ENCODE data around the gene LSS.
"Not testable (repeated sequence)": the region's sequence is repeated elsewhere in the genome, so short reads cannot be mapped to it uniquely, and the experiment has no call there.

Gene LSS

GRCh38 chr21:46184625-46185555 lies 43.7 kb downstream of the LSS start:
- peak; percentile 58 to 64 for DNase-seq

DNA sequence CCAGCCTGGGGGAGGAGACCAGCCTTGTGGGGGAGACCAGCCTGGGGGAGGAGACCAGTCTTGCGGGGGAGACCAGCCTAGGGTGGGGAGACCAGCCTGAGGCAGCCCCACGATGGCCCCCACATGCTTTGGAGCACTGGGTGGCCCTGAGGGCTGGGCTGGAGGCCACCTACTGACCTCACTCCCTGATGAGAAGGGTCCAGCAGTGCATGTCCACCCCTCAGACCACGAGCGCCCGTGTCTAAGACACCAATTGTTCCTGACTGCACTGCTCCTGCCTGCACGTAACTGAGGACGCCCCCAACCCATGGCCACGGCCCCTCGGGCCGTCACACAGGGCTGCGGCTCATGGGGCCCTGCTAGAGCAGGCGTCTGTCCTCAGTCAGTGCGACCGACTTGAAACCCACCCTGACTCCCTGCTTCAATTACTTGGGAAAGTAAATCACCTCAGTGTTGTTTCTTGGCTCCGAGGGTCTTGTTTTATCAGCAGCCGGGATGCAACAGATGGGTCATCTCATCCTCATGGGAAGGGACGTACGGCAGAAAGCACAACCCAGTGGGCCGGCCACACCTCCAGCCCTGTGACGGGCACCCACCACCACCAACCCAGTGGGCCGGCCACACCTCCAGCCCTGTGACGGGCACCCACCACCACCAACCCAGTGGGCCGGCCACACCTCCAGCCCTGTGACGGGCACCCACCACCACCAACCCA lies 44.5 kb downstream of the LSS start, which contains the start of gene SPATC1L:
SPATC1L (minus strand) TSS at position 550 of the 715 bp plus-strand sequence. CDS start 1,643 bp downstream, outside the sequence.
- peak; percentile 37 to 46 for DNase-seq

DNA sequence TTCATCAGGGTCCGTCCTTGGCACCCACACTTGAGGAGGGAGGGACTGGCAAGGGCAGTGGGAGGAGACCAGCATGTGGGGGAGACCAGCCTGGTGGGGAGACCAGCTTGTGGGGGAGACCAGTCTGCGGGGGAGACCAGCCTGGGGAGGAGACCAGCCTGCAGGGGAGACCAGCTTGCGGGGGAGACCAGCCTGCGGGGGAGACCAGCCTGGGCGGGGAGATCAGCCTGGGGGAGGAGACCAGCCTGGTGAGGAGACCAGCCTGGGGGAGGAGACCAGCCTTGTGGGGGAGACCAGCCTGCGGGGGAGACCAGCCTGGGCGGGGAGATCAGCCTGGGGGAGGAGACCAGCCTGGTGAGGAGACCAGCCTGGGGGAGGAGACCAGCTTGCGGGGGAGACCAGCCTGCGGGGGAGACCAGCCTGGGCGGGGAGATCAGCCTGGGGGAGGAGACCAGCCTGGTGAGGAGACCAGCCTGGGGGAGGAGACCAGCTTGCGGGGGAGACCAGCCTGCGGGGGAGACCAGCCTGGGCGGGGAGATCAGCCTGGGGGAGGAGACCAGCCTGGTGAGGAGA lies 45.2 kb downstream of the LSS start:
- DNase-seq, result not testable (repeated sequence)

DNA sequence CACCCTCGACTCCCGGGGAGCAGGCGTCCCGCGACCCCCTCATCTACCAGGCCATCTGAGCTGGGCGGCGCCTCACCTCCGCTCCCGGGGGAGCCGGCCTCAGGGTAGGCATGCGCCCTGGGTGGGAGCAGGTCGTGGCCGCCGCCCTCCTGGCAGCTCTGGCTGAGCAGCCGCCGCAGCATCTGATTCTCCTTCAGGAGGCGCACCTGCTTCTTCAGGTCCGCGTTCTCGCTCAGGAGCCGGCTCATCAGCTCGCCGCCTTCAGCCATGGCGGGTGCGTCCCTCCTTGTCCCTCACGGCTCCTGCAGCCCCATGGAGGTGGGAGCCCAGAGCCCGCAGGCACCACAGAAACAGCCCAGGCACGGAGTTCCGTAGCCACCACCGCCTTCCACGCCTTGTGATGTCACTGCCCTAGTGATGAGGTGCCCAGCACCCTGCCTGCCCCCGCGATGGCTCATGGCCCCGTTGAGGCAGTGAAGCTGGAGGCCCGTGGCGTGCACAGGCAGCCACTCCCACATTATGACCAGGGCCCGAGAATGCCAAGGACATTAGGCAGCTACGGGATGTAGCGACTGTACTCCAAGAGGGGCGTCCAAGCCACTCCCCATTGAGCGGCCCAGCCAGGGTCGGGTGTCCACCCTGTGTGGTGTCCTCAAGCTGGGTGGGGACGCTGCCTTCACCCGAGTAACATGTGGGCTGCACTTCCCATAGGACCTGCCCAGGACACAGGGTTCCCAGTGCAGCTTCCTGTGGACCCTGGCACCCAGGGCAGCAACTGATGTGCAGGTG lies 45.8 kb downstream of the LSS start:
- DNase-seq, result no peak

DNA sequence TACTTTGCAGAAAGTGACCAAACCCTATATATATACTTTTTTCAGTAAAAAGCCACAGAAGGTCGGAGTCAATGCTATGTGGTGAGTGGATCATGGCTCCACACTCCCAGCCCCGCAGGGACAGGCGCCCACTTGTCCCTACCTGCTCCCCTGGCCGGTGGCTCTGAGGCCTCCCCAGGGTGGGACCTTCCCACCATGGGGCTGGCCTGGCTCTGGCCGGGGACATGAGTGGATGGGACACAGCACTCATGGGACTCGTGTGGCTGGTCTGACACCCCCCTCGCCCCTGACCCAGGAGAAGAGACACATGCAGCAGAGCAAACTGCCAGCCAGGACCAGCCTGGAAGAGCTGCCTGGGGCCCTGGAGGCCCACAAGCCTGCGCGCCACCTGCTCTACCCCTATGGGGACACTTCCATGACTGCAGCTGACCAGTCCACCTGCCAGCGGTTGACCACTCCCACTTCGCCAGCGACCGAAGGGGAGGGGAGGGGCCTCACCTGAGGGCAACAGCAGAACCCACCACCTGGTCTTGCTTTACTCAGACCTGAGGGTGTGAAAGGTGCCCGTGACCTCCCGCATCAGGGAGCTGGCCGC lies 46.5 kb downstream of the LSS start:
- no peak for DNase-seq

- no peak for DNase-seq
Observed at GRCh38 chr21:46181436-46181835, 47.1 kb downstream of the LSS start.

- DNase-seq, result no peak
Observed at GRCh38 chr21:46180778-46181391, 47.7 kb downstream of the LSS start.

DNA sequence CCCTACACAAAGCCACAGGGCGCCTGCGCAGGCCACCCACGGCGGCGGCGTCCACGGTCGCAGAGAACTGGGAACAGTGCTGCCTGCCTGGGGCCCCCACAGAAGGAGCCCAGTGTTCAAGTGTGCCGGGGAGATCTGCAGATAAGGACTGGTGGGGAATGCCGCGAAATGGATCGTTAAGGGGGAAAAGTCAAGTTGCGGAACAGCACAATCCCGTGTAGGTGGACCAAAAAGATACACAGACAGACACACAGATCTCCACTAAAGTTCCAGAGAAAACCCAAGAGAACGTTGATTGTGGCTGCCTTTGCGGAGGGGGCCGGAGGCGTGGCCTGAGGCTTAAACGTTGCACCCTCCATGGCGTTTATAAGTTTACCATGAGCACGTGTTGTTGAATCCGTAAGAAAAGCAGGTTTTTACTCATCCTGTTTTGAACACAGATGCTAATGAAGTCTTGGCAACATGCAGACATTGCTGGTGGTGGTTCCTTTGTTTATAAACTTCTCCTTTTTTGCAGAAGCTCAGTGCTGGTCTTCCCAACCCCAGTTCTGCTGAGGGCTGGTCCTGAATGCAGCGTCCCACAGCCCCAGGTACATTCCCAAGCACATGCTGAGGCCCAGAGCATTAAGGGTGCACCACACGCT lies 48.4 kb downstream of the LSS start:
- no peak for DNase-seq

DNA sequence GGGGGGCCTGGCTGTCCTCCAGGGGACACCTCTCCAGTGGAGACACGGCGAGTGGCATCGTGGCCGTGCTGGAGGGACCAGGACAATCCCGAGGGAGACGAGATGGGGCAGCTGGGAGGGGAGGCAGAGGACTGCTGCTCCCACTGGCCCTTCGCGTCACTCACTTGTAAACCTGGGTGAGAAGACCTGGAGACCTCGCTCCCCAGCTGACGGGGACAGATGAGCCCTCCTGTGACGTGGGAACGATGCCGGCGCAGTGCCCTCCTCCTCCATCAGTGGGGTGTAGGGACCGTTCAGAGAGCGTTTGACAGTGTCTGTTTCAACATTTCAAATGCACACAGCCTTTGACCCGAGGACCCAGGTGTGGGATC lies 48.9 kb downstream of the LSS start:
- DNase-seq, result no peak

GRCh38 chr21:46178961-46179360 lies 49.6 kb downstream of the LSS start:
- no peak for DNase-seq

DNA sequence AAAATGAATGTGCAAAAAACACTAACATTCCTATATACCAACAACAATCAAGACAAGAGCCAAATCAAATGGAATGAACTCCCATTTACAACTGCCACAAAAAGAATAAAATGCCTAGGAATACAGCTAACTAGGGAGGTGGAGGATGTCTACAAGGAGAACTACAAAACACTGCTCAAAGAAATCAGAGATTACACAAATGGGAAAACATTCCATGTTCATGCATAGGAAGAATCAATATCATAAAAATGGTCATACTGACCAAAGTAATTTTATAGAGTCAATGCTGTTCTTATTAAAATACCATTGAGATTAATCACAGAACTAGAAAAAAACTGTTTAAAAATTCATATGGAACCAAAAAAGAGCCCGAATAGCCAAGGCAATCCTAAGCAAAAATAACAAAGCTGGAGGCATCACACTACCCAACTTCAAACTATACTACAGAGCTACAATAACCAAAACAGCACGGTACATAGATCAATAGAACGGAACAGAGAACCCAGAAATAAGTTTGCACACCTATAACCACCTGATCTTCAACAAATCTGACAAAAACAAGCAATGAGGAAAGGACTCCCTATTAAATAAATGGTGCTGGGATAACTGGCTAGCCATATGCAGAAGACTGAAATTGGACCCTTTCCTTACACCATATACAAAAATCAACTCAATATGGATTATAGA lies 52.0 kb downstream of the LSS start:
- DNase-seq, result not testable (repeated sequence)

GRCh38 chr21:46173573-46173972 lies 55.0 kb downstream of the LSS start:
- no peak for DNase-seq

DNA sequence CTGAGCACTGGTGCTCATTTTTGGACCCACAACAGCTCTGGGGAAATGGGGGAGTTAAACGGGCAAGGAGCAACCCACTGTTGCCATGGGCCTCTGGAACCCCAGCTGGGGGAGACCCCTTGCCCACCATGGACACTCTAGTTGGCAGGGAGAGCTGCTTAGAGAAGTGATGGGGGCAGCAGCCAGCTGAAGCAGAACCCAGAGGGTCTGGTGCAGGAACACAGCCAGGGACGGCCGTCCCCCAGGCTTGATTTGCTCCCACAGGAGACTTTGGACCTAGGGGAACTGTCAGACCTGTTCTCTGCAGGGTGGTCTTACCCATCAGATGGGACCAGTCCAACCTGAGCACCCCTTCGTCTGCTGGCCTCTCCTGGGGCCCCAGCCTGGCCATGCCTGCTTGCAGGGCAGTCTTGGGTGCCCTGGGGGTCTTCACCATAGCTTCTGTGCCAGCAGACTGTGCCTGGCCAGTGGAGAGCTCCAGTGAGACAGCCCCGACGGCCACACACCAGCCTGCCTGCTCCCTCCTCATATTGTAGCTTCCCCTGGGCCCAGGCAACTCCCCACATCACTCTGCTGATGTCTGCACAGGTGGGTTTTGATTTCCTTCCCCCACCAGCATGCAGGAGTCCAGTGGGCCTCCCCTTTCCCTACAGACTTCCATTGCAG lies 55.6 kb downstream of the LSS start:
- DNase-seq, result no peak

DNA sequence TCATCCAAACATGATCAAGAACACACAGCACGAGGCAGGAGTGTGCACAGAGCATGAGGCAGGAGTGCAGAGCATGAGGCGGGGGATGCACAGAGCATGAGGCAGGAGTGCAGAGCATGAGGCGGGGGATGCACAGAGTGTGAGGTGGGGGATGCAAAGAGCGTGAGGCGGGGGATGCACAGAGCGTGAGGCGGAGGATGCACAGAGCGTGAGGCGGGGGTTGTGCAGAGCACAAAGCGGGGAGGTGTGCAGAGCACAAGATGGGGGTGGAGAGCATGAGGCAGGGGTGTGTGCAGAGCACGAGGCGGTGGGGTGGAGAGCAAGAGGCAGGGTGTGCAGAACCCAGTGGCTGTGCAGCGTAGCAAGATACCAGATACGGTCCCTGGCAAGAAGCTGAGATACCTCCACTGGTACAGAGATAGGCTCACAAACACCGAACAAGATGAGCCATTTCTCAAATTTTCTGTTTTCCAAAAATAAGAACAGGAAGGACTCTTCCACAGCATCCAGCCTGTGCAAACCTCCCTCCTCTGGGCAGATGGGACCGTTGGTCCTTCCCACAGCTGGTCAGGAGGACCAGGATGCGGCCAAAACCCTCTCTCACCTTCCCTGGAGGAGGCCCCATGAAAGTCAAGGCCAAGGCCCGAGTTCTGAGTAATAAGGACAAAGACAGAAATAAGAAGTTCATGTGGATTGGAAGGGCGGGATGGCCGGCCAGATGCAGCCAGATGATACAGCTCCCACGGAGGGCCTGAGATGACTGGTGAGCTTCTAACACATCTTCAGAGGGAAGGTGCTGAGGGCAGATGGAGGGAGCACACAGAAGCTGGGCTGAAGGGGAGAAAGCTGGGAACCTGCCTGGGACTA lies 56.3 kb downstream of the LSS start:
- DNase-seq, result no peak

- no peak for DNase-seq
Observed at GRCh38 chr21:46171585-46171984, 57.0 kb downstream of the LSS start.

DNA sequence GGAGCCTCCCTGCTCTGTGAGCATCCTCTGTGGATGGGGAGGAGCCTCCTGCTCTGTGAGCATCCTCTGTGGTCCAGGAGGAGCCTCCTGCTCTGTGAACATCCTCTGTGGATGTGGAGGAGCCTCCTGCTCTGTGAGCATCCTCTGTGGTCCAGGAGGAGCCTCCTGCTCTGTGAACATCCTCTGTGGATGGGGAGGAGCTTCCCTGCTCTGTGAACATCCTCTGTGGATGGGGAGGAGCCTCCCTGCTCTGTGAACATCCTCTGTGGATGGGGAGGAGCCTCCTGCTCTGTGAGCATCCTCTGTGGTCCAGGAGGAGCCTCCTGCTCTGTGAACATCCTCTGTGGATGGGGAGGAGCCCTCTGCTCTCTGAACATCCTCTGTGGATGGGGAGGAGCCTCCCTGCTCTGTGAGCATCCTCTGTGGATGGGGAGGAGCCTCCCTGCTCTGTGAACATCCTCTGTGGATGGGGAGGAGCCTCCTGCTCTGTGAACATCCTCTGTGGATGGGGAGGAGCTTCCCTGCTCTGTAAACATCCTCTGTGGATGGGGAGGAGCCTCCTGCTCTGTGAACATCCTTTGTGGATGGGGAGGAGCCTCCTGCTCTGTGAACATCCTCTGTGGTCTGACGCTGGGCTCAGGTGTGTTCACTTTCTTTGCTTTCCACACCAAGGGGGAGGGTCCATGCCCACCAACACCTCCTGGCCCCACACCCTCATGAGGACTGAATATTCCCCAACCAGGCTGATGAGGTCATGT lies 58.0 kb downstream of the LSS start:
- not testable (repeated sequence) for DNase-seq

DNA sequence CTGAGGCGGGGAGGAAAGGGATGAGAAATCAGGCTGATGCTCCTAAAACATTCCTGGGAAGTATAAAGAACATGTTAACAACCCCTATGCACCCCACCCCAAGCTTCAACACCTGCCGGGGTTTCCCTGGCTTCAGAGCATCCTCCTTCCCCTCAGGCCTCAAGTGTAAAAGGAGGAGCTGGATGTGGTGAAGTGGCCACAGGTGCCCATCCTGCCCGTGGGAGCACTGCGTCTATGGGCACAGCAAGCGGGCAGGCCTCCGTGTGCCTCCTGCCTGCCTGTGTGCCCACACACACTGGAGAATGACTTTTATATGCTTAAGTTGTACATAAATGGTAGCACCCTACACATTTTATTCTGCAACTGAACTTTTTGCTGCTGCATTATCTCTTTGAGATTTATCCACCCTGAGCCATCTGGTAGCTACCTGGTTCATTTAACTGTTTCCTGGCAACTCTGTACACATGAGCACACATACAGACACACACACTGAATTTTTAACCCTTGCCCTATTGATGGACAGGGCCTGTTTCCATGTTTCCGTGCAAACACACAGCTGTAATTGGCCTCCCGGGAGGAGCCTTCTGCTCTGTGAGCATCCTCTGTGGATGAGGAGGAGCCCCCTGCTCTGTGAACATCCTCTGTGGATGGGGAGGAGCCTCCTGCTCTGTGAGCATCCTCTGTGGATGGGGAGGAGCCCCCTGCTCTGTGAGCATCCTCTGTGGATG lies 59.8 kb downstream of the LSS start:
- no peak for DNase-seq

DNA sequence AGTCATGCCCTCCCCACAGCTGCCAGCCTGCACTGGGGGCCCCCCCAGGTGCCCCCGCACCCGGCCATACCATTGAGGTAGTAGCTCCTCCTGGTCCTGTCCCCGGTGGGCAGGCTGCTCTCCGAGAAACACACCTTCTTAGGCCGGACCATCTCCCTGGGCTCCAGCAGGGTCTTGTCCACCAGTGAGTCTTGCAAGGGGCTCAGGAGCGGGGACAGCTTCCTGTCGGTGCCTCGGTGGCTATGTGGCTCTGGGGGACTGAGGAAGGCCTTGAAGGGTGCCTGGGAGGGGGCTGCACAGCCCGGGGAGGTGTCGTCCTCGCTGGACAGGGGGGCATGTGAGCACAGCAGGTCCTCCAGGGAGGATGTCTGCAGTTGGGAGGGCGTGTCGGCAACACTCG lies 60.3 kb downstream of the LSS start:
- DNase-seq, result no peak
